Measurements from ENCODE around the gene C12orf56. TPM values are rescaled to one million over a fixed set of nuclear protein-coding genes. Genes with fewer than 3 reads are reported as not detected.

The C12orf56 gene
- total RNA-seq: under 1 TPM in 1 of 4 donors, not detected in 3; 0.11 TPM

- Histone ChIP-seq H3K27ac (replicated peaks in 1 of 4) (no peak within 1 kb of the TSS), H3K9me3 (no peaks in the 10 kb centered on the region), H3K4me3 (peak within 1 kb of the TSS; percentile 41 to 57 (median 48)), H3K36me3 (no peaks in the 10 kb centered on the region), H3K4me1 (peaks cover 6 to 10% (median 9%) of the 10 kb centered on the region in 4 donors), H3K27me3 (peaks cover 0 to 44% (median 11%) of the 10 kb centered on the region in 4 donors)
- TF ChIP-seq, protein P1, sequence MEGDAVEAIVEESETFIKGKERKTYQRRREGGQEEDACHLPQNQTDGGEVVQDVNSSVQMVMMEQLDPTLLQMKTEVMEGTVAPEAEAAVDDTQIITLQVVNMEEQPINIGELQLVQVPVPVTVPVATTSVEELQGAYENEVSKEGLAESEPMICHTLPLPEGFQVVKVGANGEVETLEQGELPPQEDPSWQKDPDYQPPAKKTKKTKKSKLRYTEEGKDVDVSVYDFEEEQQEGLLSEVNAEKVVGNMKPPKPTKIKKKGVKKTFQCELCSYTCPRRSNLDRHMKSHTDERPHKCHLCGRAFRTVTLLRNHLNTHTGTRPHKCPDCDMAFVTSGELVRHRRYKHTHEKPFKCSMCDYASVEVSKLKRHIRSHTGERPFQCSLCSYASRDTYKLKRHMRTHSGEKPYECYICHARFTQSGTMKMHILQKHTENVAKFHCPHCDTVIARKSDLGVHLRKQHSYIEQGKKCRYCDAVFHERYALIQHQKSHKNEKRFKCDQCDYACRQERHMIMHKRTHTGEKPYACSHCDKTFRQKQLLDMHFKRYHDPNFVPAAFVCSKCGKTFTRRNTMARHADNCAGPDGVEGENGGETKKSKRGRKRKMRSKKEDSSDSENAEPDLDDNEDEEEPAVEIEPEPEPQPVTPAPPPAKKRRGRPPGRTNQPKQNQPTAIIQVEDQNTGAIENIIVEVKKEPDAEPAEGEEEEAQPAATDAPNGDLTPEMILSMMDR (IDR thresholded peaks at IDR 0.05): no peak
- TF ChIP-seq EP300 (IDR thresholded peaks at IDR 0.05) (no peak), POLR2A (IDR thresholded peaks at IDR 0.05; ENCODE audit: low read depth) (no peak), POLR2AphosphoS5 (IDR thresholded peaks at IDR 0.05) (no peak)
- no peak for DNase-seq (ENCODE audit: extremely low spot score)
- 0% methylated on average over 25 of the region's 66 CpGs for WGBS
- intact Hi-C loops (cut with DNase I): no loop called here
These were observed at the start of gene C12orf56 for GRCh38 chr12:64390275-64390851. Gene C12orf56, minus strand, starts transcription at chr12:64390758. Its CDS starts 193 bp downstream, at chr12:64390565.

DNA sequence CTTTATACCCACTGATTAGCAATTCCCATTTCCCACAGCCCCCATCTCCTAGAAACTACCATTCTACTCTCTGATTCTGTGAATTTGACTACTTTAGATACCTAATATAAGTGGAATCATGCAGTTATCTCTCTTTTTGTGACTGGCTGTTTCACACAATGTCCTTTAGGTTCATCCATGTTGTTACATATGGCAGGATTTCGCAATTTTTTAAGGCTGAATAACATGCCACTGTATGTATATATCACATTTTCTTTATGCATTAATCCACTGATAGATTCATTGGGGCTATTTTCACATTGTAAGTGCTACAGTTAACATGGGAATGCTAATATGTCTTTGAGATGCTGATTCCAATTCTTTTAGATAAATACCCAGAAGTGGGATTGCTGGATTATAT is 49.5 kb upstream of the C12orf56 start:
- no peak overlapping the region for H3K27ac ChIP-seq (replicated peaks in 1 of 4)
- intact Hi-C loops (cut with DNase I): no loop called here
- H3K27me3 ChIP-seq: no peaks in the 10 kb centered on the region
- TF ChIP-seq POLR2AphosphoS5 (IDR thresholded peaks at IDR 0.05): no peak
- TF ChIP-seq EP300 (IDR thresholded peaks at IDR 0.05): no peak
- TF ChIP-seq, protein P1 (IDR thresholded peaks at IDR 0.05): no peak
- TF ChIP-seq POLR2A (IDR thresholded peaks at IDR 0.05; ENCODE audit: low read depth): no peak
- H3K4me3 ChIP-seq: no peak overlapping the region
- no peaks in the 10 kb centered on the region for H3K4me1 ChIP-seq
- 97% methylated on average over 1 of the region's 1 CpG for WGBS
- peaks cover 32 to 97% (median 66%) of the 10 kb centered on the region in 4 donors for H3K36me3 ChIP-seq
- no peak for DNase-seq (ENCODE audit: extremely low spot score)
- no peaks in the 10 kb centered on the region for H3K9me3 ChIP-seq

GRCh38 chr12:64433915-64434314 is 43.4 kb upstream of the C12orf56 start:
- Histone ChIP-seq H3K9me3 (no peaks in the 10 kb centered on the region), H3K36me3 (peaks cover 80 to 100% (median 90%) of the 10 kb centered on the region in 4 donors), H3K27ac (replicated peaks in 1 of 4) (no peak overlapping the region), H3K4me1 (no peaks in the 10 kb centered on the region), H3K27me3 (no peaks in the 10 kb centered on the region), H3K4me3 (no peak overlapping the region)
- DNase-seq (ENCODE audit: extremely low spot score): no peak
- WGBS: 90% methylated on average over 5 of the region's 5 CpGs
- TF ChIP-seq, protein P1 (IDR thresholded peaks at IDR 0.05): no peak
- TF ChIP-seq POLR2A (IDR thresholded peaks at IDR 0.05; ENCODE audit: low read depth) (no peak), POLR2AphosphoS5 (IDR thresholded peaks at IDR 0.05) (no peak), EP300 (IDR thresholded peaks at IDR 0.05) (no peak)
- intact Hi-C loops (cut with DNase I): loop anchor here (5.0 kb wide), 1 partner anchor 33 kb away; no protein-coding TSS in a partner anchor

- 90% methylated on average over 4 of the region's 4 CpGs for WGBS
- peaks cover 88 to 100% (median 96%) of the 10 kb centered on the region in 4 donors for H3K36me3 ChIP-seq
- no peak for DNase-seq (ENCODE audit: extremely low spot score)
- H3K4me3 ChIP-seq: no peak overlapping the region
- H3K27me3 ChIP-seq: no peaks in the 10 kb centered on the region
- H3K9me3 ChIP-seq: no peaks in the 10 kb centered on the region
- intact Hi-C loops (cut with DNase I): loop anchor here (5.0 kb wide), 1 partner anchor 36 kb away; no protein-coding TSS in a partner anchor
- TF ChIP-seq POLR2A (IDR thresholded peaks at IDR 0.05; ENCODE audit: low read depth) (no peak), EP300 (IDR thresholded peaks at IDR 0.05) (no peak), POLR2AphosphoS5 (IDR thresholded peaks at IDR 0.05) (no peak)
- TF ChIP-seq, protein P1 (IDR thresholded peaks at IDR 0.05): no peak
- H3K4me1 ChIP-seq: no peaks in the 10 kb centered on the region
- no peak overlapping the region for H3K27ac ChIP-seq (replicated peaks in 1 of 4)
These were observed 41.2 kb upstream of the C12orf56 start for GRCh38 chr12:64431791-64432190.
